Middle frontal gyrus (tissue), 1 donor: Measurements from ENCODE around the gene RAPGEF2.

ENCODE experiments used
- DNase-seq: peaks from one replicate; pipeline ENCODE4 v3.0.0-alpha.2; 2015; ENCODE audit warnings: low spot score; ENCODE audit errors: extremely low spot score

RAPGEF2 gene

DNA sequence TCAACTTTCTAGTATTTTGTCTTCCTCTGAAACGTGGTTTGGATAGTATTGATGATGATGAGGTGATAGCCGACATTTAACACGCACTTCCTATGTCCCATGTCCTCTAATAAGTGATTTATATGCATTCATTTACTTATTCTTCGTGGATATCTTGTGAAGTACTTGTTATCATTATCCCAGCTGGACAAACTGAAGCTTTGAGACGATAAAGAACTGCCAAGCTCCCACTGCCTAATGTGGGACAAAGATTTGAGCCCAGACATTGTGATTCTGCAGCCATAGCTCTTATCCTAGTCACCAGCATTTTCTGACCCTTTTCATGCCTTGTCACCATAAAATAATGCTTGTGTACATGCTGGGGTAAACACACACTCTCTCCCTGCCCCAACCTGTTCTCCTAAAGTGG is 92.5 kb downstream of the RAPGEF2 start:
- no peak for DNase-seq

DNA sequence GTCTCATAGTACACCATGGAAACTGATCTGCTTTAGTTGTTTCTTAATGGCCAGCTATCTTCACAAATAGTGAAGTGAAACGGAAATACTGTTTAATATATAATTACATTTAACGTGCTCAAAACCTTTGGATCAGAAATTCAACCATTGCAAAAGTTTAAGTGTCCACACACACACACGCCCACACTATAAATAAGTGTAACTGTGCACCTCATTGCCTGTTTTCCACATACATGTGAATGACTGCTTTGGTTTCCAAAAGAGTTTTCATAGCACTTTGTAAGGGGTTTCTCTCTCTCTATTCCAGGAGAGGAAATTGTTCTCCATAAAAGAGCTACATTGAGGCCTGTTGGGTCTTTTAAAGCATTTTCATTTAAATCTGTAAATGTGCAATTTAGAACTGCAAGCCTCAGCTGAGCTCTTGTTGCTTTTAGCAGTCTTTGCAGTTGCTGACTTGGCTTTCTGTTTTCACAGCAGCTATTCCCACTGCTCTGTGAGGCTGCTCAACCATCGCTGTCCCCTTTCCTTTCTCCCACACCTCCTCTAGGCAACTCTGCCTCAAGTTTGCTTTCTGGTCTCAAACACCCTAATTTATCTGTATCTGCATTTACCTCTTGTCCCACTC is 94.5 kb downstream of the RAPGEF2 start:
- DNase-seq, result no peak

DNA sequence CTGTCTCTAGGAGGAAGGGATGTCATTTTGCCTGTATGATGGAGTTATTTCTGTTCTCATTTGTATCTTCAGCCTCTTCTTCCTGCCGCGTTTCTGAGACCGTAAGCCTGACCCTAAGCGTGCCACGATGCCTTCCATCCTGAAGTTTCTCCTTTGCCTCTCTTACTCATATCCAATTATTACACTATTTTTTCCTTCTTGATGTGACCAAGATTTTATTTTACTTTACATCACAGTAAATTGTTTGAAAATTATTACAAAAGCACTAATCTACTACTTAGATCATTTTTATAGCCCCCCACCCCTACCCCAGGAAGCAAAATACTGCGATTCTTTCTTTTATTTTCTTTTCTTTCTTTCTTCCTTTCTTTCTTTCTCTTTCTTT is 95.0 kb downstream of the RAPGEF2 start:
- DNase-seq, result no peak

DNA sequence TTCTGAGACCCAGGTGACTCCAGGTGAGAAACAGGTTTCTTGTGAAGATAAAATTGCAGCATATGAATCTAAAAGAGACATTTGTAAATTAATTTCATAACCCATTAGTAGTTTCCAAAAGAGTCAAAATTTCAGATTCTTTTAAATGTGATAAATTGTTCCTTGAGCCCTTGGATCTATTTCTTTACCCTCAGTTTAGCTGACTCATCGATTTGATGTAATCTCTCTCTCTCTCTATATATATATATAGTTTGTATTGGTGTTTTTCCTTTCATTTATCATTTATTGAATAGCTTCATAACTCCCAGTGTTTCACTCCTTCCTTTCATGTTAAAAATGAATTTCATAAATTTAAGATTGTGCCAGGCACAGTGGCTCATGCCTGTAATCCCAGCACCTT is 96.9 kb downstream of the RAPGEF2 start:
- no peak for DNase-seq

DNA sequence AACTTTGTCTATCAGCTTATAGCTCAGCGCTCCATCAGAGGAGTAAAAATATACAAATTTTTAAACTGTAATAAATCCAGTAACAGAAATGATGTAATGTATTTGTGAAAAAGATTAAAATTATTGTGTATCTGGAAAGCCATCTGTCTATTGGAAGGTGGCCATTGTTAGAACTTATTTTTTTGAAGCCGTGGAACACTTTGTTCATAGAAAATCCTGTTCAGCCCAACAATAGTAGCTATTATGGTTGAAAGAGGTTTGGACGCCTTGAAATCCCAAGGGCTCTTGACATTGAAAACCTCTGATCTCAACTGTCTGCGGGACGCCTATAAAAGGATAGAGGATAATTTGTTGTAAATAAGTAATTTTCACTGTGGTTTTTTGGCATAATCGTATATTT is 98.3 kb downstream of the RAPGEF2 start:
- DNase-seq, result no peak

DNA sequence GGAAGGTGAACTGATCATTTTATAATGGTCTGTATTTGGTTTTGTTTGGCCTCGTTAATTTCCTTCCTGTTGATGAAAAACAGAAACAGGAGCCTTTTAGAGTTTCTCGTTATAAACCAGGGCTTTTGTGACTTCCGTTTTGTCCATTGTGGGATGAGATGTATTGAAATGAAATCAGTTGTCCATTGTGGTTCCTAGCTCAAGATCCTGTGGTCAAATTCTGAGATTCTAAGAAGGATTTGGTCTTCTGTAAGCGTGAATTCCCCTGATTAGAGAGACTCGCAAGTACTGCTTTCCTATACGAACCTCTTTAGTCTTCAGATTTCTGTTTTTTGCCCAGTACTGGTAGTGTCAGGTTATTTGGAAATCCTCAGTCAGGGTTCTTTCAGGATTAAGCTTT is 101.7 kb downstream of the RAPGEF2 start:
- DNase-seq, result no peak

DNA sequence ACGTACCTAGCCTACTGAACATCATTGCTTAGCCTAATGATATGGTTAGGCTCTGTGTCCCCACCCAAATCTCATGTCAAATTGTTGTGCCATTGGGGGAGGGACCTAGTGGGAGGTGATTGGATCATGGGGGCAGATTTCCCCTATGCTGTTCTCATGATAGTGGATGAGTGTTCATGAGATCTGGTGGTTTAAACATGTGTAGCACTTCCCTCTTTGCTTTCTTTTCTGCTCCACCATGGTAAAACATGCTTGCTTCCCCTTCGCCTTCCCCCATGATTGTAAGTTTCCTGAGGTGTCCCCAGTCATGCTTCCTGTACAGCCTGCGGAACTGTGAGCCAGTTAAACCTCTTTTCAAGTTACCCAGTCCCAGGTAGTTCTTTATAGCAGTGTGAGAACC is 102.6 kb downstream of the RAPGEF2 start:
- DNase-seq, result no peak

DNA sequence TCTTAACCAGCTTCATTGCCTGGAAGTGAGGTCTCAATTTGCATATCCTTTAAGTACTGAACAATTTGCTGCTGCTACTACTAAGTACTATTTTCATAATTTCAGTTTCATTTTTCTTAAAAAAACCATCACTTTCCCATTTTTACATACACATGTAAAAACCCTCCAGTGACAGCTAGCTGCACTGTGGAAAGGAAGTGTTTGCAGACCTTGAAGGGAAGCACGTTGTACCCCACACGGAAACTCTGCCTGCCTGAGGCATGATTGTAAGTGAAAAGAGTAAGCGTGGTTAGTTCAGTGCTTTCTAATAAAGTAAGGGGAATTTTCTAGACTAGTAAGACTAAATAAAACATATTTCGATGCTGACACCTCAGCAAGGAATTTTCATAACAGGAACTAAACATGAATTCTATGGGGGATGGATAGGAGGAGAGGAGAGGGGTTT is 103.6 kb downstream of the RAPGEF2 start:
- no peak for DNase-seq

DNA sequence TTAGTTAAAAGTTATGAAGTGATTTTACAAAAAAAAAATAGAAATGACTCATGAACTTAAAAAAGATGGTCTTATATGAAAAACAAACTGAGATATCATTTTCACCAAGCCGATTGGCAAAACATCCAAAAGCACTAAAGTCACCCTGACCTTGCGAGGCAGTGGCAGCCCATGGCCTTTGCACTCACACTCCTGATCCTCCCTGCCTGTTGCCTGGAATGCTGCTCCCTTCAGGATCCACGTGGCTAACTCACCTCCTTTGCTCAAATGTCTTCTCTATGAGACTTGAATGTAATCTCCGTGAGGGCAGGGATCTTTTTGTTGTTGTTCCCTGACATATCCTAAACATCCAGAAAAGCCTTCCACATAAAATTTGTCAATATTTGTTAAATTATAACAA is 106.4 kb downstream of the RAPGEF2 start:
- DNase-seq, result no peak

DNA sequence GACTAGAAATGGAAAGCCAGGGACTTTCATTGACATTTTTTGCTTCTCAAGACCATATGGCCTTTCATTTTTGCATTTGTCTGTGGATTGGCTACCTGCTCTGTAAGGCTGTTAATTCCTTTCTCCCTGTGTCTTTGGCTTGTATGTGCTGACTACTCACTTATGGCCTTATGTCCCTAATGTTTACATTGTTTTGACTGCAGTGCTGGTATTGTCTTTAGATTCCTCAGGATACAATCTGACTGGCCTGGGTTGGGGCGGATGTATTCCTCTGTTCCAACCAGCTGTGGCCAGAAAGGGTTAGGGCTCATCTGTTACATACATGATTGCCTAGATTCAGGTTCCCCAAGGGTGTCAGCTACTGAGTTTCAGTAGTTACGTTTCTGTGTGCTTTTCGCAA is 108.1 kb downstream of the RAPGEF2 start:
- no peak for DNase-seq

DNA sequence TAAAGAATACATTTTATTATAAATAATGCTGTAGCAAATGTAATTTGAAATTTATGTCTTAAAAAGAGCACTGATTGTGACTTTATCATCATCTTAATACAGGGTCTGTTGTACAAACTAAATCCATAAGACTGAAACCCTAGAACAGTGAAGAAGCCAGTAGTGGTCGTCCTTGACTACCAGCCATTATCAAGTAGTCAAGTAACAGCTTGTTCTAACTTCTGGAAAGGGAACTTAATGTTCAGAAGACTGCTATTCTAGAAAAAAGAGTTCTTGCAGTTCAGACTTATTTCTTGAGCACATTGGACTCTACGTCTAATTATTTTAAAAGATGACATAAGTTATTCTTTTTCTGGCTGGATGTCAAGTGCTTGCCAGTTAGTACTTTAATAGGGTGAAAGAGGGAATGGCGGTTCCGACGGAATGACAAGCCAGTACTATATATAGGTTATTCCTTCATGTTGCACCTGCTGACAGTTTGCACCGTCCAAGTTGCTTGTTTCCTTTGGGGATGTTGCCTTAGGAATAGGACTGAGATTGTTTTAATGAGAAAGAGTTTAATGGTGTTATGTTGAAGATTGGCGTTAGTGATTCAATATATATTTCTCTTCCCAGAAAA is 109.9 kb downstream of the RAPGEF2 start:
- DNase-seq, result no peak

DNA sequence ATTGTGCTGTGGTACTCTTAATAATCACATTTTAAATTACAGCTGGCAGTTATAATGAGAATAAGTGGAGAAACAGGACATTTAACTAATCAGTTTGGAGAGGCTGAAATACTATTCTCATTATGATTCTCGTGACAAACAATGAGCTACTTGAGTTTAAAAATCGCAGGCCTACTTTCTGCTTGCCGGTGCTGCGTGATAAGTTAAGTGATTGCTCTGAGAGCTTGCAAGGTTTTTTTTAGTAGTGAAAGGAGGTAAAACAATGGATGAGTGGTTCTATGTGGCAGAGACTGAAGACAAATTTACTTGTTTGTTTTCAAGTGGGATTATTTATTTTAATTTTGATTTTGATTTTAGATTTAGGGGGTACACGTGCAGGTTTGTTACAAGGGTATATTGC is 114.0 kb downstream of the RAPGEF2 start:
- no peak for DNase-seq

DNA sequence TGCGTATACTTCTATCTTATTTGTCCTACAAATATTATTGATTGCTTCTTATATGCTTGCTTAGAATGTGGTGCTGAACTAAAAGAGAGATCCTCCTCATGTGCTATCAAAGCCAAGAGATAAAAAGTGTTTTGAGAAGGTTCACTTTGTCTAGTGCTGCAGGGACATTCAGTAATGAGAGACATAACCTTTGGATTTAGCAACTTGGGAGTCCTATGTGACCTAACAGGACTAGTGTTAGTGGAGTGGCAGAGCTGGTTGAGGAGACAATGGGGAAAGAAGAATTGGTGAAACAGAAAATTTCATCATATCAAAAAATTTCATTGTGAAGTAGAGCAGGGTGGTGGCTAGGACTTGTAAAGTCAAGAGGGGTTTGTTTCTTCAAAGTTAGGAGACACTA is 117.0 kb downstream of the RAPGEF2 start:
- no peak for DNase-seq

DNA sequence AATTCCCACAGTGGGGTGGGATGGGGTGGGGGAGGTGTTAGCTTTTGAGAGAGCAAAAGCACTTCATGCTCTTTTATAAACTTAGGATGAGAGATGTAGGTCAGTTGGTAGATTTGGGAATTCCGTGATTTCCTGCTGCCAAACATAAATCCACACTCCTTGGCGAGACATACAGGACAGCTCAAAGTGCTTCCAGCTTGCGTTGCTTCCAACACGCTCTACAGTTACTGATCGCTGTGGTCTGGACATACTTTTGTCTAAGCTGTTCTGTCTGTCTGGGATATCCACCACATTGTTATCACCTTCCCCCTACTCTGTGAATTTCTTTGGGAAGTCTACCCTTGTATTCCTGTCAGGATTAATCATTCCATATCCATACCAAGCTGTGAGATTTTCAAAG is 117.5 kb downstream of the RAPGEF2 start:
- no peak for DNase-seq

DNA sequence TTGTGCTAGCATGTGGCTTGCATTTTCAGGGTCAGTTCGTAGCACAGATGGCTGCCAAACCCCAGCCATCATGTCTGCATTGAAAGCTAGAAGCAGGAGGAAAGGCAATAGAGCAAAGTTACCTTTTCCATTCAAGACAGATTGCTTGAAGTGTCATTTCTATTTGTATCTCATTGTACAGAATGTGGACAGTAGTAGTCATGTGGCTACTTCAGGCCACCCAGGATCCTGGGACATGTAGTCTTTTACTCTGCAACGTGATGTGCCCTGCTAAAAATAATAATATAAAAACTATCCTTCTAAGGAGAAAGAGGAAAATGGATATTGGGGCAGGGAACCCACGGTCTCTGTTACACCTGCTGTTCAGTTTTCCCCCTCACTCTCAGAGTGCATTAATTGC is 118.4 kb downstream of the RAPGEF2 start:
- DNase-seq, result no peak

DNA sequence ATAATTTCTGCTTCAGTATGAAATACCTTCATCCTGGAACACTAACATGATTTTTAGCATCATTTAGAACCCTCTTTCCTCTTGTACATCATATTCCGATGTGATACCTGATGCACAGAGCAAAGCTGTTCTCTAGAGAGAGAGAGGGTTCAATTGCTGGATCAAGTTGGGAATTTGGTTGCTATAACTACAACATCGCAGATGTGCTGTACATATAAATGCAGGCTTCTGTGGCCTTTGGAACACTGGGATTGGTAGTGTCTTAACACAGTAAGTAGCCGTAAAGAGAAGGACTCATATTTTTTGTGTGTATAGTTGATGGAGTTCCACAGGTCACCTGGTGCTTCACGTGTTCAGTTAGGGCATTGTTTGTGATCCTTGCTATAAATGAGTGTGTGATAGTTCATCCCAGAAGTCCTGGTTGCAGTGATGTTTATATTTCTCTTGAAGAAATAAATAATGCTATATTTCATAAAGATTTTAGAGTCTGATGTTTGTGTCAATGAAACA is 119.2 kb downstream of the RAPGEF2 start:
- DNase-seq, result no peak

DNA sequence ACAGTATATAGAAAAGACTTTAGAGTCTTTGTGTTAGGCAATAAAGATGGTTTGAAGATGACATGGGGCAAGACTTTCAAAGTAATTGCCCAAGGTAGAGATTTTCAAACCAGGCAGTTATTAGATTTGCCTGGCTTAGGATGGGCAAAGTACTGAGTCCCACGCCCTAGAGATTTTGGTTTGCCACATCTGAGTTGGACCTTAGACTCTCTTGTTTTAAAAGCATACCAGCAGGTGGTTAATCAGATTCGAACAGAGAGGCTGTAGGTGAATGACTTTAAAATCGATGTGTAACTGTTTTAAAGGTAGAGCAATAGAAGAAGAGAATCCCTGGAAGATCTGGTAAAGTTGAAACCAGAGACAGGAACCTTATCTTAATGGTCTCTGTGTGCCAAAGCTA is 121.5 kb downstream of the RAPGEF2 start:
- no peak for DNase-seq

DNA sequence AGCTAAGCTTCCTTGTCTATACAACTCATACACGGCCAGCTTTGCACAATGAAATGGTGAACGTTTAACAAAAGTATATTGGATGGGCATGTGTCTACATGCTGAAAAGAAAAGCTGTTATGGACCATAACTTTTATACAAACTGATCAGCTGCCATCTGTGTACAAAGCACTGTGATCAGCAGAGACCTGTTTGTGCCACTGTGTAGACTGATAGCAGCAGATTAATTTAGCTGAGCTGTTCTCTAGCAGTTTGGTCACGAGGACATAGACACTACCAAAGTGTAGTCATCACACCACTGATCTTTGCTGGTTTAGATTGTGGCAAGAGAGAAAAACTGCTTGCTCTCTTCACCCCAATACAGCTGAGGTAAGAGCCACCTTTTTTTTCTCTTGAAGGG is 124.5 kb downstream of the RAPGEF2 start:
- DNase-seq, result no peak

DNA sequence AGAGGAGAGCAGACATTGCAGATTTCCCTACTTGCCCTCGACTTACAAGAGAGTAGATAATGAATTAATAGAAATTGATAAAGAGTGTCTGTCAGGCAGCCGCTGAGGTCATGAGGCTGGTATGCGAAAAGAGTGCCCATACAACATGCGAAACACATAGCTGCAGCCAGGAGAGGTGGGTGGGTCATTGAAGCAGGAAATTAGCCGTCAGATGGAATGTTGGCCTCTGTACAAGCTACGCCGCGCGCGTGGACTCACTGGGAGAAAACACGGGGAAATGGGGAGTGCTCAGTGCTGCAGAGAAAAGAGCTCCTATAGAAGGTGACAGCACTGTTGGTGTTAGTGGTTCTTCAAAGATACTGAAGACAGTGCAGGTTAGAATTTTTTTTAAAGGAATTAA is 125.1 kb downstream of the RAPGEF2 start:
- no peak for DNase-seq

DNA sequence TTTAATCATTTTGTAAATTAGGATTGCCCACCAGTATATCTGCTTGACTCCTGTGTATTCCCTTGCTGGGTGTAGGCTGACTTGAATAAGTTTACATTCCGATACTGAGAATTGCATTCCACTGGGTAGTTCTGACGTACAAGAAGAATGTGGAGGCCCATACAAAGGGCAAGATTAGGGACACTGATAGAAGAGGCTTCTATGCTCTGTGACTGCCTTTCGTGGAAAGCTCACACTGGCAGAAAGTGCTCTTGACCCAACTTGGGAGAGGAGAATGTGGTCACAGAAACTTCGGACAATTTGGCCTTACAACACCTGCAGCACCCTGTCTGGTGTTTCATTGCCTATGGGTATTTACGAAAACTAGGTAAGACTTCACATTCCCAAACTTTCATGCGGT is 126.3 kb downstream of the RAPGEF2 start:
- DNase-seq, result no peak

DNA sequence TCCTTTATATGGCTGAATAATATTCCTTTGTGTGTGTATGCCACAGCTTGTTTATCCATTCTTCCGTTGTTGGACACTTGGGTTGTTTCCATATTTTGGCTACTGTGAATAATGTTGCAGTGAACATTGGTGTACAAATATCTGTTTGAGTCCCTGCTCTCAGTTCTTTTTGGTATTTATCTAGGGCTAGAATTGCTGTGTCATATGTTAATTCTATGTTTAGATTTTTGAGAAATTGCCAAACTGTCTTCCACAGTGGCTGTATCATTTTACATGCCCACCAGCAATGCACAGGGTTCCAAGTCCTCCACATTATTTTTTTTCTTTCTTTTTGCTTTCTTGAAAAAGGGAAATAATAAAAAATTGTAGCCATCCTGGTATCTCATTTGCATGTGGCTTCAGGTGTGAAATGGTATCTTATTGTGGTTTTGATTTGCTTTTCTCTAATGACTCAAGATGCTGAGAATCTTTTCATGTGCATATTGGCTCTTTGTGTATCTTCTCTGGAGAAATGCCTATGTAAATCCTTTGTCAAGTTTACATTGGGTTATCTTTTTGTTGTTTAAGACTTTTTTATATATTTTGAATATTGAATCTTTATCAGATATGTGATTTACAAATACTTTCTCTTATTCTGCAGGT is 129.7 kb downstream of the RAPGEF2 start:
- no peak for DNase-seq

DNA sequence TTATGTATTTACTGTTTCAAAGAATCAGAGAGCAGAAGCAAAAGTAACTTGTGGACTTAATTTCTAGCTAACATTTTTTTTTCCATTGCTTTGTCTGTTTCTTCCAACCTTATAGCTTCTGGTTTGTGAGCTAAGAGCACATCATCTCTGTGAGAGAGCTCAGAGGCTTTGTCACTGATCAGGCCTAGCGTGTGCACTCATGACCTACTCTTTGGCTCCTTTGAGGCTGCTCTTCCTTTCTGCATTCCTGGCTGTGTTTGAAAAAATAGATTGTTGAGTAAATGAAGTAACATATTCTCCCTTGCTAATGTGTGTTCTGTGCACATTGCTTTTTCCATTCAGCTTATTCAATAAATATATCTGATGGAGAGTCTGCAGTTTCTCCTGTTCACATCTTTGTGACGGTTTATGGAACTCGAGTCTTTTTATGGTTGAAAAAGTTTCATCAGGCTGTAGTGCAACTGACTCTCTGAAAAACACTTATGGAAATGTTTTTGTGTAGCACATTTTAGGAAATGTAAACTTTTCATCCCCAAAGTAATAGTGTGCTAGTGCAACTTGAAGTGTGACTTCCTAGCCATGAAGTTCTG is 133.0 kb downstream of the RAPGEF2 start:
- DNase-seq, result no peak

DNA sequence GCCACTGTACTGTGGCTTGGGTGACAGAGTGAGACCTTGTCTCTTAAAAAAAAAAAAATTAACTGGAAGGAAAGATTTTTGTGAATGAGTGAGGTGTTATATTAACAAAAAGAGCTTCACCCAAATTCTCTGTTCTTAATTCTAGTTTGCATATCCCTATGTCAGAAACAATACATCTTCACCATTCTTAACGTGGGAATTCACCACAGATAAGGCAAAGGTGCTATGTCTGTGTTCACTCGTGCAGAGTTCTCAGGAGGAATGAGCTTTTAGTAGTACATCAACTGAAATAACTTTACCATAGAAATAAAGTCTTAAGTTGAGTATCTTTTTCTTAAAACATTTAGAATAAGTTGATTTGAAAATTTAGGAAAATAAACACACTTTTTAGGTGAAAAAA is 135.1 kb downstream of the RAPGEF2 start:
- no peak for DNase-seq
